Stimulated activated CD4-positive, alpha-beta T cell treated with anti-CD3 and anti-CD28 coated beads, Interleukin-1b, Interleukin-23, amount 100 ng/mL, for 48 hours (primary cell): Measurements from ENCODE around the gene DROSHA.
A peak's percentile ranks its signal among the peaks of the same experiment; 100 is the strongest.

Source experiments
- DNase-seq: peaks from one replicate; pipeline ENCODE4 v3.0.0-alpha.2; 2020

Gene DROSHA

GRCh38 chr5:31459594-31459993 is 72.3 kb downstream of the DROSHA start:
- DNase-seq: no peak

GRCh38 chr5:31455172-31455571 is 76.7 kb downstream of the DROSHA start:
- no peak for DNase-seq

- no peak for DNase-seq
Observed at GRCh38 chr5:31453522-31453921, 78.4 kb downstream of the DROSHA start.

GRCh38 chr5:31452314-31452713 is 79.6 kb downstream of the DROSHA start:
- DNase-seq: no peak

- DNase-seq: no peak
Observed at GRCh38 chr5:31449962-31450361, 81.9 kb downstream of the DROSHA start.

- DNase-seq: no peak
Observed at GRCh38 chr5:31449174-31449573, 82.7 kb downstream of the DROSHA start.

- DNase-seq: no peak
Observed at GRCh38 chr5:31445041-31445600, 86.8 kb downstream of the DROSHA start.

- DNase-seq: no peak
Observed at GRCh38 chr5:31443572-31443971, 88.3 kb downstream of the DROSHA start.

GRCh38 chr5:31442058-31442745 is 89.7 kb downstream of the DROSHA start:
- no peak for DNase-seq

GRCh38 chr5:31436851-31437250 is 95.0 kb downstream of the DROSHA start:
- no peak for DNase-seq

GRCh38 chr5:31435730-31436129 is 96.2 kb downstream of the DROSHA start:
- DNase-seq: no peak

GRCh38 chr5:31434898-31435297 is 97.0 kb downstream of the DROSHA start:
- DNase-seq: no peak

GRCh38 chr5:31433229-31433628 is 98.7 kb downstream of the DROSHA start:
- no peak for DNase-seq

- no peak for DNase-seq
Observed at GRCh38 chr5:31427724-31428309, 104.1 kb downstream of the DROSHA start.

GRCh38 chr5:31427013-31427723 is 104.7 kb downstream of the DROSHA start:
- DNase-seq: no peak

GRCh38 chr5:31421806-31422586 is 109.9 kb downstream of the DROSHA start:
- no peak for DNase-seq

- DNase-seq: no peak
Observed at GRCh38 chr5:31417512-31417911, 114.4 kb downstream of the DROSHA start.

- DNase-seq: no peak
Observed at GRCh38 chr5:31416547-31416946, 115.3 kb downstream of the DROSHA start.

GRCh38 chr5:31415960-31416359 is 115.9 kb downstream of the DROSHA start:
- no peak for DNase-seq

- no peak for DNase-seq
Observed at GRCh38 chr5:31415009-31415923, 116.6 kb downstream of the DROSHA start.

GRCh38 chr5:31413030-31413812 is 118.7 kb downstream of the DROSHA start:
- peak; percentile 13 for DNase-seq
